GM06990 (cell line): ENCODE results near the gene NCF4.
A peak's percentile ranks its signal among the peaks of the same experiment; 100 is the strongest.

ENCODE experiments used
- DNase-seq: peaks from one replicate; pipeline ENCODE4 v3.0.0-alpha.2; 2011; ENCODE audit not compliant: insufficient read length; ENCODE audit errors: extremely low read depth
- H3K27me3 ChIP-seq: replicated peaks from 2 replicates; pipeline ENCODE4 v1.6.0; 2011; ENCODE audit warnings: low read length; ENCODE audit not compliant: control insufficient read depth, insufficient read depth
- H3K36me3 ChIP-seq: 2 replicates; pipeline ENCODE4 v1.5.1; 2011; ENCODE audit warnings: low read length; ENCODE audit not compliant: control insufficient read depth, insufficient read depth
- H3K4me3 ChIP-seq: replicated peaks from 2 replicates; pipeline ENCODE4 v1.5.1; 2011; ENCODE audit warnings: low read depth, mild to moderate bottlenecking, control low read depth, low read length
- TF ChIP-seq, protein P1 (sequence below): IDR thresholded peaks from 2 replicates; pipeline ENCODE4 v1.5.1; 2011; ENCODE audit warnings: low read length, control low read depth, mild to moderate bottlenecking, inconsistent platforms; ENCODE audit not compliant: insufficient read depth, poor library complexity, severe bottlenecking

Gene NCF4

DNA sequence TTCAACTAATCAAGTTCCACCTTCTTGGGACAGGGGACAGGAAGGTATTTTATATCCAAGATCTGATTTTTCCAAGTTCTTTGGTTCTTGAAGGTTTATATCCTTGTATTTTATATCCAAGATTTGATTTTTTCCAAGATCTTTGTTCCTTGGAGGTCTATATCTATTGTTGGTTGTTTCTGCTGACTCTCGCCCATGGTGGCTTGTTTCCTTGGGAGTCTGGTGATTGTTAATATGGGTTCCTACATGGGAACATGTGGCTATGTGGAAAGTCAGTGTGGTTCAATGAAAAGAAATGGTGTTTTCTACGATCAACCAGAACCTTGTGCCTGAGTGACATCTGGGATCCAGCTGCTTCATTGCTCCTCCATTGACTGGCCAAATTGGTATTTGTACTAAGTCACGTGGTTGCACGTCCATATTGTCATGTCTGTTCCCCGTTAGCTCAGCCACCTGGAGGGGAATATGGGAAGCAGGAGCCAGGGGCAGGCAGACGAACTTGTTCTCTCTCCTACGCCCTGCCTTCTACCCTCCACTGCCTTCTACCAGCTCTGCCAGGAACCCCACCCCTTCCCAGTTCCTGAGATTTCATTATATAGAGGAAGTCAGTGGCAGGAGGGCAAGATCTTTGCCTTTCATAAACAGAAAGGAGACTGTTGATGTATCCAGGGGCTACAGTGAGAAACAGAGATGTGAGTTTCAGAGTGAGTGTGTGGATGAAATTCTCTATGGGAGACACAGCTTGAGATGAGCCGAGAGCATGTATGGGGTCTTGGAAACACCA, 41.5 kb downstream of the NCF4 start:
- DNase-seq, result no peak
- TF ChIP-seq, protein P1, sequence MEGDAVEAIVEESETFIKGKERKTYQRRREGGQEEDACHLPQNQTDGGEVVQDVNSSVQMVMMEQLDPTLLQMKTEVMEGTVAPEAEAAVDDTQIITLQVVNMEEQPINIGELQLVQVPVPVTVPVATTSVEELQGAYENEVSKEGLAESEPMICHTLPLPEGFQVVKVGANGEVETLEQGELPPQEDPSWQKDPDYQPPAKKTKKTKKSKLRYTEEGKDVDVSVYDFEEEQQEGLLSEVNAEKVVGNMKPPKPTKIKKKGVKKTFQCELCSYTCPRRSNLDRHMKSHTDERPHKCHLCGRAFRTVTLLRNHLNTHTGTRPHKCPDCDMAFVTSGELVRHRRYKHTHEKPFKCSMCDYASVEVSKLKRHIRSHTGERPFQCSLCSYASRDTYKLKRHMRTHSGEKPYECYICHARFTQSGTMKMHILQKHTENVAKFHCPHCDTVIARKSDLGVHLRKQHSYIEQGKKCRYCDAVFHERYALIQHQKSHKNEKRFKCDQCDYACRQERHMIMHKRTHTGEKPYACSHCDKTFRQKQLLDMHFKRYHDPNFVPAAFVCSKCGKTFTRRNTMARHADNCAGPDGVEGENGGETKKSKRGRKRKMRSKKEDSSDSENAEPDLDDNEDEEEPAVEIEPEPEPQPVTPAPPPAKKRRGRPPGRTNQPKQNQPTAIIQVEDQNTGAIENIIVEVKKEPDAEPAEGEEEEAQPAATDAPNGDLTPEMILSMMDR, result no peak
- Histone ChIP-seq H3K4me3 (no peak overlapping the region), H3K27me3 (no peaks in the 10 kb centered on the region), H3K36me3 (no peaks in the 10 kb centered on the region)

DNA sequence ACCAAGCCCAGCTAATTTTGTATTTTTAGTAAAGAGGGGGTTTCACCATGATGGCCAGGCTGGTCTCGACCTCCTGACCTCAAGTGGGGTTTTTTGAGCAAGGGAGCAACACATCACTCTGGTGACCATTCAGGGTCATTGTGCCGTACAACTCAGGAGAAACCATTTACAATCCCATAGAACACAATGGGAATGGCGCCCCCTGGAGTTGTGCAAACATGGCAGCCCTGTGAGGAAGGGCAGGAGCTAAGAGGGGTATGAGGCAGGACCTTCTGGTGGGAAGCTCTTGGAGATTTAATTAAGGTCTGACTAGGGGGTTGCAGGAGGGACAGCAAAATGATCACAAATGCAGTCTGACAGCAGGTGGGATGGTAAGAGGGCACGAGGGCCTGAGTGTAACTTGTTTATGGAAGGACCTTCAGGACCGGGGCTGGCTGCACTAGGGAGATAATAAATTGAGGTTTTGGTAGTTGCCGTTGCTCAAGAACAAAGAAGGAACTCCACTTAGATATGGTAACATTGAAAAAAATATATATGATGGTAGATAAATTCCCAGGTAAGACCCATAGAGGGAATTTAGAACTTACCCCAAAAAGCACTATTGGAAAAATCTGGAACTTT, 43.6 kb downstream of the NCF4 start:
- TF ChIP-seq, protein P1, result peak; percentile 10
- H3K27me3 ChIP-seq, result no peaks in the 10 kb centered on the region
- no peak for DNase-seq
- no peak overlapping the region for H3K4me3 ChIP-seq
- no peaks in the 10 kb centered on the region for H3K36me3 ChIP-seq

DNA sequence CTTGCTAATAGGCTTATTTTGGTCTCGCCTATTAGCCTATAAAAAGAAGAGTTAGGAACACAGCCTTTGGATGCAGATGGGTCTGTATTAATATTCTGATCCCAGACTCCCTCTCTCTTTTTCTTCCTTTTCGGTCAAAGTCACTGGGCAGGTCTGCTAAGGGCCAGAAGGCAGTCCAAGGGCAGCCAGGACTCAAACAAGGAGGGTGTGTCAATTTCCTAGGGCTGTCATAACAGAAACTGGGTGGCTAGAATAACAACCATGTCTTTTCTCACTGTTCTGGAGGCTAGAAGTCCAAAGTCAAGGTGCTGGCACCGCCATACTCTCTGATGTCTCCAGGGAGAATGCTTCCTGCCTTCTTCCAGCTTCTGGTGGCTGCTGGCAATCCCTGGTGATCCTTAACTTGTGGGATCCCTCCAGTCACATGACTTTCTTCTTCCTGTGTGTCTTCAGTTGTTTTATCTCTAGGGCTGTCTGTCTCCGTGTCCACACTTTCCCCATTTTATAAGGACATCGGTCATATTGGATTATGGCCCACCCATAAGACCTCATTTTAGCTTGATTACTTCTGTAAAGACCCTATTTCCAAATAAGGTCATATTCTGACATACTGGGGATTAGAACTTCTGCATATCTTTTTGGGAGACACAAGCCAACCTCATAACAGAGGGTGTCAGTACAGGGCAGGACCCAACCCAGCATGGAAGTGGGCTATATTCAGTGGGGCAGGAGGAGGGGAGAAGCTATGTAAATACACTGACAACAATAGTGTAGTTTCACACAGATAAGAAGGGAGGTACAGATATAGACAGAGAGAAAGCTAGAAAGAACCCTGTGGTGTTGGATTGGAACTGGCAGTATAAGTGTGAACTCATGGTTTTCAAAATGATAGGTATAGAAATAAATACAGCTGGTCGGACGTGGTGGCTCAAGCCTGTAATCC, 46.7 kb downstream of the NCF4 start:
- DNase-seq, result no peak
- no peak overlapping the region for H3K4me3 ChIP-seq
- no peaks in the 10 kb centered on the region for H3K27me3 ChIP-seq
- H3K36me3 ChIP-seq, result no peaks in the 10 kb centered on the region
- TF ChIP-seq, protein P1, result no peak

DNA sequence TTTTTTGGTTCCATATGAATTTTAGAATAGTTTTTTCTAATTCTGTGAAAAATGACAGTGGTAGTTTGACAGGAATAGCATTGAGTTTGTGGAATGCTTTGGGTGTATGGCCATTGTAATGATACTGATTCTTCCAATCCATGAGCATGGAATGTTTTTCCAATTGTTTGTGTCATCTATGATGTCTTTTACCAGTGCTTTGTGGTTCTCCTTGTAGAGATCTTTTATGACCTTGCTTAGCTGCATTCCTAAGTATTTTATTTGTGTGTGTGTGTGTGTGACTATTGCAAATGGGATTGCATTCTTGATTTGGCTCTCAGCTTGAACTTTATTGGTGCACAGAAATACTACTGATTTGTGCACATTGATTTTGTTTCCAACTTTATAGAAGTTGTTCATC, 49.7 kb downstream of the NCF4 start:
- Histone ChIP-seq H3K36me3 (no peaks in the 10 kb centered on the region), H3K4me3 (no peak overlapping the region), H3K27me3 (no peaks in the 10 kb centered on the region)
- DNase-seq, result no peak
- TF ChIP-seq, protein P1, result no peak

DNA sequence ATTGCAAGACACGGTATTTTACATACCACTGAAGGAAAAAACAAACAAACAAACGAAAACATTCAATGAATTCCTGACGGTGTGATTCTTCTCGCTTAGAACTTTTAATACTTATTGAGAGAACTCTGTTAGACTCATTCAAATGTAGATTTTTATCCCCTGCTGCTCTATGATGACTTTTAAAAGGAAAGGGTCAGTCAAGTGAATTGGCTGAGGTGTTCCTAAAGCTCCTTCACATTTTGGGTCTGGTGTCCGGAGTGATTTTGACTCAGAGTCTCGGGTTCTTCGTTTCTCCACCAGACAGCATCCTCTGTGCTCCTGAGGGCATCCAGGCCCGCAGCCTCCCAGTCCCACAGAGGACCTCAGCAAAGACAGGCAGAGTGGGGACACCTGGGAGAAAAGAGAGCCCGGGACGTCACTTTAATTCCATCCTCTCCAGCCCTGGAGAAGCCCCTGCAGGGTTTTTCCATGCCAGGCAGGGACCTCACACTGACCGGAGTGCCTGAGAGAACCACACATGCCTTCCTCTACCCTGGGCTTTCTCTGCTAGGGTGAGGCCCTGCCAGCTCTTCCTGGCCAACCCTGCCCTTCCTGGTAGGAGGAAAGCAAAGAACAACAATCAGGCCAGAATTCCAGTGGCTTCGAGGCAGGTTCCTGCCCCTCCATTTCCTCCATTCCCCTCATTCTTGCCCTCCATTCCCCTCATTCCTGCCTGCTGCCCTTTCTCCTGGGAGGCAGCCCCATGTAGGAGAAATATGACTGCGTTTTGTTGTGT, 51.3 kb downstream of the NCF4 start:
- Histone ChIP-seq H3K27me3 (no peaks in the 10 kb centered on the region), H3K36me3 (no peaks in the 10 kb centered on the region), H3K4me3 (no peak overlapping the region)
- TF ChIP-seq, protein P1, result no peak
- no peak for DNase-seq
